Measurements from ENCODE around the gene TAMALIN. TPM values are rescaled to one million over a fixed set of nuclear protein-coding genes. Genes with fewer than 3 reads are reported as not detected.

The TAMALIN gene
- polyA plus RNA-seq, 1 donor from 2014 or later, result 6.1 TPM

- Histone ChIP-seq H4K20me1 (ENCODE audit: insufficient read depth) (peaks cover 19% of the 10 kb centered on the region), H3K27ac (ENCODE audit: low read length) (no peak overlapping the region), H3K27me3 (ENCODE audit: insufficient read depth, low read depth, low read length) (no peaks in the 10 kb centered on the region), H3K4me3 (ENCODE audit: low read length) (no peak overlapping the region), H3K9me2 (ENCODE audit: insufficient read depth, low read length) (no peaks in the 10 kb centered on the region), H3K4me2 (ENCODE audit: low read length) (no peak overlapping the region), H3K9me3 (ENCODE audit: low read length) (no peaks in the 10 kb centered on the region), H2AFZ (ENCODE audit: low read depth, low read length) (no peak overlapping the region), H3F3A (ENCODE audit: insufficient read depth, low read length, poor library complexity, severe bottlenecking) (no peaks in the 10 kb centered on the region), H3K79me2 (replicated peaks; ENCODE audit: insufficient read depth, low read length) (peaks cover 78% of the 10 kb centered on the region), H3K9ac (ENCODE audit: low read length) (no peak overlapping the region), H3K36me3 (ENCODE audit: insufficient read depth, low read length) (no peaks in the 10 kb centered on the region)
- TF ChIP-seq POLR2AphosphoS5 (IDR thresholded peaks at IDR 0.05), result no peak
- no peak for TF ChIP-seq TAF1 (IDR thresholded peaks at IDR 0.05; ENCODE audit: low read depth)
- TF ChIP-seq CTCF (IDR thresholded peaks at IDR 0.05; ENCODE audit: poor library complexity, severe bottlenecking), result no peak
- no peak for TF ChIP-seq SMC3 (conservative IDR thresholded peaks at IDR 0.05; ENCODE audit: poor library complexity)
- TF ChIP-seq EP300 (conservative IDR thresholded peaks at IDR 0.05; ENCODE audit: poor library complexity, severe bottlenecking), result no peak
- no peak for TF ChIP-seq RAD21 (conservative IDR thresholded peaks at IDR 0.05)
- no peak for TF ChIP-seq REST (IDR thresholded peaks at IDR 0.05; ENCODE audit: borderline replicate concordance)
- no peak for TF ChIP-seq MXI1 (conservative IDR thresholded peaks at IDR 0.05; ENCODE audit: poor library complexity, severe bottlenecking)
- no peak for TF ChIP-seq EZH2 (IDR thresholded peaks at IDR 0.05; ENCODE audit: borderline replicate concordance, insufficient read depth, low read length, poor library complexity, severe bottlenecking)
Observed at GRCh38 chr12:51962737-51963136, 44.0 kb upstream of the TAMALIN start.

GRCh38 chr12:51963477-51963876 lies 43.3 kb upstream of the TAMALIN start:
- Histone ChIP-seq H3K27ac (ENCODE audit: low read length) (no peak overlapping the region), H3K4me3 (ENCODE audit: low read length) (no peak overlapping the region), H3K9me2 (ENCODE audit: insufficient read depth, low read length) (no peaks in the 10 kb centered on the region), H3K9ac (ENCODE audit: low read length) (no peak overlapping the region), H3K36me3 (ENCODE audit: insufficient read depth, low read length) (no peaks in the 10 kb centered on the region), H2AFZ (ENCODE audit: low read depth, low read length) (no peak overlapping the region), H3K4me2 (ENCODE audit: low read length) (no peak overlapping the region), H3K79me2 (replicated peaks; ENCODE audit: insufficient read depth, low read length) (peaks cover 75% of the 10 kb centered on the region), H3K27me3 (ENCODE audit: insufficient read depth, low read depth, low read length) (no peaks in the 10 kb centered on the region), H3K9me3 (ENCODE audit: low read length) (no peaks in the 10 kb centered on the region), H3F3A (ENCODE audit: insufficient read depth, low read length, poor library complexity, severe bottlenecking) (no peaks in the 10 kb centered on the region), H4K20me1 (ENCODE audit: insufficient read depth) (peaks cover 19% of the 10 kb centered on the region)
- TF ChIP-seq MXI1 (conservative IDR thresholded peaks at IDR 0.05; ENCODE audit: poor library complexity, severe bottlenecking) (no peak), POLR2AphosphoS5 (IDR thresholded peaks at IDR 0.05) (no peak), SMC3 (conservative IDR thresholded peaks at IDR 0.05; ENCODE audit: poor library complexity) (no peak), EP300 (conservative IDR thresholded peaks at IDR 0.05; ENCODE audit: poor library complexity, severe bottlenecking) (no peak), REST (IDR thresholded peaks at IDR 0.05; ENCODE audit: borderline replicate concordance) (no peak), TAF1 (IDR thresholded peaks at IDR 0.05; ENCODE audit: low read depth) (no peak), RAD21 (conservative IDR thresholded peaks at IDR 0.05) (no peak)

All from neural cell (in vitro differentiated cells).